Left lobe of liver (tissue), 2 donors: ENCODE measurements around the gene LTA. TPM values are rescaled to one million over a fixed set of nuclear protein-coding genes. Genes with fewer than 3 reads are reported as not detected.

Experiments used
- ATAC-seq: fragments of 200-7000 bp; cut with Tn5 transposase; one replicate; pipeline ENCODE4 v1.9.1; 2020; ENCODE audit warnings: mild to moderate bottlenecking, moderate library complexity
- DNase-seq: peaks from one replicate; pipeline ENCODE4 v3.0.0-alpha.2; 2020; ENCODE audit warnings: low spot score
- total RNA-seq: library from RNA; stranded (reverse); gene quantifications from one replicate; pipeline ENCODE4 v1.2.1, GENCODE V29; 2021
- donor health status: DM: no; HTN: no; CAD: no; lungs with moderate emphysema.
- donor health status: DM: no; HTN: yes; CAD: no.

LTA gene
- total RNA-seq, 1 donor from 2014 or later: 0.93 TPM

- DNase-seq: no peak
Measured at GRCh38 chr6:31621320-31621939, 49.3 kb downstream of the LTA start.

GRCh38 chr6:31621991-31622390 is 49.9 kb downstream of the LTA start:
- no peak for DNase-seq

More at GRCh38 chr6:31621320-31621939, 49.3 kb downstream of the LTA start:
- ATAC-seq: no peak

GRCh38 chr6:31622684-31623091 is 50.6 kb downstream of the LTA start:
- no peak for DNase-seq
- ATAC-seq: no peak

More at GRCh38 chr6:31621991-31622390, 49.9 kb downstream of the LTA start:
- ATAC-seq: no peak

Other genes starting within 250 kb of the LTA start
- gene HLA-B, start 215.1 kb upstream of the LTA start, total RNA-seq: 291 TPM
- gene MICA, start 168.7 kb upstream of the LTA start, total RNA-seq: 6.3 TPM
- gene MICB, start 74.1 kb upstream of the LTA start, total RNA-seq: 0.78 TPM
- not detected for gene MCCD1, start 43.3 kb upstream of the LTA start, total RNA-seq
- gene DDX39B, start 30.3 kb upstream of the LTA start, total RNA-seq: 126 TPM
- not detected for gene ATP6V1G2, start 25.7 kb upstream of the LTA start, total RNA-seq
- gene NFKBIL1, start 24.7 kb upstream of the LTA start, total RNA-seq: 9.4 TPM
- 0.68 TPM for gene TNF, start 3.3 kb downstream of the LTA start, total RNA-seq
- 1.7 TPM for gene LTB, start 10.1 kb downstream of the LTA start, total RNA-seq
- gene LST1, start 14.0 kb downstream of the LTA start, total RNA-seq: 10.2 TPM
- gene NCR3, start 20.7 kb downstream of the LTA start, total RNA-seq: not detected
- gene AIF1, start 42.9 kb downstream of the LTA start, total RNA-seq: 7.2 TPM
- gene PRRC2A, start 48.4 kb downstream of the LTA start, total RNA-seq: 47.3 TPM
- 141 TPM for gene BAG6, start 80.4 kb downstream of the LTA start, total RNA-seq
- gene APOM, start 83.6 kb downstream of the LTA start, total RNA-seq: 97.1 TPM
- gene C6orf47, start 88.5 kb downstream of the LTA start, total RNA-seq: 7.9 TPM
- gene GPANK1, start 92.7 kb downstream of the LTA start, total RNA-seq: 7.7 TPM
- gene CSNK2B, start 93.8 kb downstream of the LTA start, total RNA-seq: 45.8 TPM
- 4.0 TPM for gene LY6G5B, start 97.7 kb downstream of the LTA start, total RNA-seq
- 0.88 TPM for gene LY6G5C, start 108.8 kb downstream of the LTA start, total RNA-seq
- gene ABHD16A, start 131.0 kb downstream of the LTA start, total RNA-seq: 35.1 TPM
- not detected for gene LY6G6F, start 134.6 kb downstream of the LTA start, total RNA-seq
- not detected for gene LY6G6D, start 143.1 kb downstream of the LTA start, total RNA-seq
- not detected for gene LY6G6C, start 149.5 kb downstream of the LTA start, total RNA-seq
- 0.33 TPM for gene MPIG6B, start 151.1 kb downstream of the LTA start, total RNA-seq
- 22.2 TPM for gene DDAH2, start 157.0 kb downstream of the LTA start, total RNA-seq
- gene CLIC1, start 164.2 kb downstream of the LTA start, total RNA-seq: 37.7 TPM
- gene MSH5, start 167.7 kb downstream of the LTA start, total RNA-seq: 5.2 TPM
- gene SAPCD1, start 190.4 kb downstream of the LTA start, total RNA-seq: 0.73 TPM
- 2.3 TPM for gene VWA7, start 205.0 kb downstream of the LTA start, total RNA-seq
- 52.6 TPM for gene VARS1, start 223.5 kb downstream of the LTA start, total RNA-seq
- gene LSM2, start 234.7 kb downstream of the LTA start, total RNA-seq: 9.8 TPM
- gene HSPA1L, start 243.0 kb downstream of the LTA start, total RNA-seq: 0.60 TPM
- 89.1 TPM for gene HSPA1A, start 243.3 kb downstream of the LTA start, total RNA-seq